ENCODE data around the gene GRHL1. TPM values are rescaled to one million over a fixed set of nuclear protein-coding genes. Genes with fewer than 3 reads are reported as not detected.

The GRHL1 gene
- total and polyA plus RNA-seq, 9 of the 15 experiments (the other 6 are each of a cell fraction or from before 2014, with no cell fraction given) = 1.7 to 6.1 (median 4.7) TPM

DNA sequence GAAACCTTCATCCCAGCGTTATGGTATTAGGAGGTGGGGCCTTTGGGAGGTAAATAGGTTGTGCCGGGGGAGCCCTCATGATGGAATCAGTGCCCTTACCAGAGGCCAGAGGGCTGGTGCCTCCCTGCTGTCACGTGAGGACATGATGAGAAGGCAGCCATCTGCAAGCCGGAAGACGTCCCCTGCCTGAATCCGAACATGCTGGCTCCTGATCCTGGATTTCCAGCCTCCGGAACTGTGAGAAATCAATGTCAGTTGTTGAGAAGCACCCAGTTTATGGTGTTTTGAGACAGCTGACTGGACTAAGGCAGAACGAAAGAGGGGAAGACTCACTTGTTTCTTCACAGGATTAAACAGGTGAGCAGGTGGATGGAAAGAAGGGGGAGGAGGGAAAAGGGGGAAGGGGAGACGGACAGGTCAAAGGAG lies 78.8 kb downstream of the GRHL1 start (continued):
- TF ChIP-seq, protein P1, sequence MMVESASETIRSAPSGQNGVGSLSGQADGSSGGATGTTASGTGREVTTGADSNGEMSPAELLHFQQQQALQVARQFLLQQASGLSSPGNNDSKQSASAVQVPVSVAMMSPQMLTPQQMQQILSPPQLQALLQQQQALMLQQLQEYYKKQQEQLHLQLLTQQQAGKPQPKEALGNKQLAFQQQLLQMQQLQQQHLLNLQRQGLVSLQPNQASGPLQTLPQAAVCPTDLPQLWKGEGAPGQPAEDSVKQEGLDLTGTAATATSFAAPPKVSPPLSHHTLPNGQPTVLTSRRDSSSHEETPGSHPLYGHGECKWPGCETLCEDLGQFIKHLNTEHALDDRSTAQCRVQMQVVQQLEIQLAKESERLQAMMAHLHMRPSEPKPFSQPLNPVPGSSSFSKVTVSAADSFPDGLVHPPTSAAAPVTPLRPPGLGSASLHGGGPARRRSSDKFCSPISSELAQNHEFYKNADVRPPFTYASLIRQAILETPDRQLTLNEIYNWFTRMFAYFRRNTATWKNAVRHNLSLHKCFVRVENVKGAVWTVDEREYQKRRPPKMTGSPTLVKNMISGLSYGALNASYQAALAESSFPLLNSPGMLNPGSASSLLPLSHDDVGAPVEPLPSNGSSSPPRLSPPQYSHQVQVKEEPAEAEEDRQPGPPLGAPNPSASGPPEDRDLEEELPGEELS (CRISPR knock-in tag; IDR thresholded peaks at IDR 0.05; ENCODE audit: borderline replicate concordance) = no peak
- TF ChIP-seq, protein P2, sequence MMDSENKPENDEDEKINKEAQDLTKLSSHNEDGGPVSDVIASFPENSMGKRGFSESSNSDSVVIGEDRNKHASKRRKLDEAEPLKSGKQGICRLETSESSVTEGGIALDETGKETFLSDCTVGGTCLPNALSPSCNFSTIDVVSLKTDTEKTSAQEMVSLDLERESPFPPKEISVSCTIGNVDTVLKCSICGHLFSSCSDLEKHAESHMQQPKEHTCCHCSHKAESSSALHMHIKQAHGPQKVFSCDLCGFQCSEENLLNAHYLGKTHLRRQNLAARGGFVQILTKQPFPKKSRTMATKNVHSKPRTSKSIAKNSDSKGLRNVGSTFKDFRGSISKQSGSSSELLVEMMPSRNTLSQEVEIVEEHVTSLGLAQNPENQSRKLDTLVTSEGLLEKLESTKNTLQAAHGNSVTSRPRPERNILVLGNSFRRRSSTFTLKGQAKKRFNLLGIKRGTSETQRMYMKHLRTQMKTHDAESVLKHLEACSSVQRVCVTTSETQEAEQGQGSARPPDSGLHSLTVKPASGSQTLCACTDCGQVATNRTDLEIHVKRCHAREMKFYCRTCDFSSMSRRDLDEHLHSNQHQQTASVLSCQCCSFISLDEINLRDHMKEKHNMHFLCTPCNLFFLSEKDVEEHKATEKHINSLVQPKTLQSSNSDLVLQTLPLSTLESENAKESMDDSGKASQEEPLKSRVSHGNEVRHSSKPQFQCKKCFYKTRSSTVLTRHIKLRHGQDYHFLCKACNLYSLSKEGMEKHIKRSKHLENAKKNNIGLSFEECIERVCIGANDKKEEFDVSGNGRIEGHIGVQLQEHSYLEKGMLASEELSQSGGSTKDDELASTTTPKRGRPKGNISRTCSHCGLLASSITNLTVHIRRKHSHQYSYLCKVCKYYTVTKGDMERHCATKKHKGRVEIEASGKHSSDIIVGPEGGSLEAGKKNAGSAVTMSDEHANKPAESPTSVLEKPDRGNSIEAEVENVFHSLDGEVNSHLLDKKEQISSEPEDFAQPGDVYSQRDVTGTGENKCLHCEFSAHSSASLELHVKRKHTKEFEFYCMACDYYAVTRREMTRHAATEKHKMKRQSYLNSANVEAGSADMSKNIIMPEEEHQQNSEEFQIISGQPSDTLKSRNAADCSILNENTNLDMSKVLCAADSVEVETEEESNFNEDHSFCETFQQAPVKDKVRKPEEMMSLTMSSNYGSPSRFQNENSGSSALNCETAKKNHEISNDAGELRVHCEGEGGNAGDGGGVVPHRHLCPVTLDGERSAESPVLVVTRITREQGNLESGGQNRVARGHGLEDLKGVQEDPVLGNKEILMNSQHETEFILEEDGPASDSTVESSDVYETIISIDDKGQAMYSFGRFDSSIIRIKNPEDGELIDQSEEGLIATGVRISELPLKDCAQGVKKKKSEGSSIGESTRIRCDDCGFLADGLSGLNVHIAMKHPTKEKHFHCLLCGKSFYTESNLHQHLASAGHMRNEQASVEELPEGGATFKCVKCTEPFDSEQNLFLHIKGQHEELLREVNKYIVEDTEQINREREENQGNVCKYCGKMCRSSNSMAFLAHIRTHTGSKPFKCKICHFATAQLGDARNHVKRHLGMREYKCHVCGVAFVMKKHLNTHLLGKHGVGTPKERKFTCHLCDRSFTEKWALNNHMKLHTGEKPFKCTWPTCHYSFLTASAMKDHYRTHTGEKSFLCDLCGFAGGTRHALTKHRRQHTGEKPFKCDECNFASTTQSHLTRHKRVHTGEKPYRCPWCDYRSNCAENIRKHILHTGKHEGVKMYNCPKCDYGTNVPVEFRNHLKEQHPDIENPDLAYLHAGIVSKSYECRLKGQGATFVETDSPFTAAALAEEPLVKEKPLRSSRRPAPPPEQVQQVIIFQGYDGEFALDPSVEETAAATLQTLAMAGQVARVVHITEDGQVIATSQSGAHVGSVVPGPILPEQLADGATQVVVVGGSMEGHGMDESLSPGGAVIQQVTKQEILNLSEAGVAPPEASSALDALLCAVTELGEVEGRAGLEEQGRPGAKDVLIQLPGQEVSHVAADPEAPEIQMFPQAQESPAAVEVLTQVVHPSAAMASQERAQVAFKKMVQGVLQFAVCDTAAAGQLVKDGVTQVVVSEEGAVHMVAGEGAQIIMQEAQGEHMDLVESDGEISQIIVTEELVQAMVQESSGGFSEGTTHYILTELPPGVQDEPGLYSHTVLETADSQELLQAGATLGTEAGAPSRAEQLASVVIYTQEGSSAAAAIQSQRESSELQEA (IDR thresholded peaks at IDR 0.05; ENCODE audit: low read depth) = no peak
- TF ChIP-seq, protein P3, sequence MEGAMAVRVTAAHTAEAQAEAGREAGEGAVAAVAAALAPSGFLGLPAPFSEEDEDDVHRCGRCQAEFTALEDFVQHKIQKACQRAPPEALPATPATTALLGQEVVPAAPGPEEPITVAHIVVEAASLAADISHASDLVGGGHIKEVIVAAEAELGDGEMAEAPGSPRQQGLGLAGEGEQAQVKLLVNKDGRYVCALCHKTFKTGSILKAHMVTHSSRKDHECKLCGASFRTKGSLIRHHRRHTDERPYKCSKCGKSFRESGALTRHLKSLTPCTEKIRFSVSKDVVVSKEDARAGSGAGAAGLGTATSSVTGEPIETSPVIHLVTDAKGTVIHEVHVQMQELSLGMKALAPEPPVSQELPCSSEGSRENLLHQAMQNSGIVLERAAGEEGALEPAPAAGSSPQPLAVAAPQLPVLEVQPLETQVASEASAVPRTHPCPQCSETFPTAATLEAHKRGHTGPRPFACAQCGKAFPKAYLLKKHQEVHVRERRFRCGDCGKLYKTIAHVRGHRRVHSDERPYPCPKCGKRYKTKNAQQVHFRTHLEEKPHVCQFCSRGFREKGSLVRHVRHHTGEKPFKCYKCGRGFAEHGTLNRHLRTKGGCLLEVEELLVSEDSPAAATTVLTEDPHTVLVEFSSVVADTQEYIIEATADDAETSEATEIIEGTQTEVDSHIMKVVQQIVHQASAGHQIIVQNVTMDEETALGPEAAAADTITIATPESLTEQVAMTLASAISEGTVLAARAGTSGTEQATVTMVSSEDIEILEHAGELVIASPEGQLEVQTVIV (CRISPR knock-in tag; IDR thresholded peaks at IDR 0.05; ENCODE audit: borderline replicate concordance) = no peak
- TF ChIP-seq TGIF2 (CRISPR knock-in tag; IDR thresholded peaks at IDR 0.05) = no peak
- TF ChIP-seq MEF2A (IDR thresholded peaks at IDR 0.05; ENCODE audit: control insufficient read depth, low read depth, low read length) = no peak
- no peak for TF ChIP-seq NUFIP1 (IDR thresholded peaks at IDR 0.05; ENCODE audit: partially characterized antibody)
- TF ChIP-seq KAT8 (IDR thresholded peaks at IDR 0.05; ENCODE audit: low read depth) = no peak
- TF ChIP-seq FOXJ3 (CRISPR knock-in tag; IDR thresholded peaks at IDR 0.05) = no peak
- TF ChIP-seq CCNT2 (IDR thresholded peaks at IDR 0.05; ENCODE audit: borderline replicate concordance, extremely low read depth, insufficient read length, low read depth, low read length) = no peak
- no peak for TF ChIP-seq ZNF699 (CRISPR knock-in tag; IDR thresholded peaks at IDR 0.05; ENCODE audit: insufficient replicate concordance)
- no peak for TF ChIP-seq ZNF263 (CRISPR knock-in tag; IDR thresholded peaks at IDR 0.05; ENCODE audit: borderline replicate concordance)
- TF ChIP-seq MTA1 (IDR thresholded peaks at IDR 0.05; ENCODE audit: borderline replicate concordance) = peak; percentile 52; the same call in 1 of the 2 replicates
- no peak for TF ChIP-seq MCM5 (IDR thresholded peaks at IDR 0.05; ENCODE audit: low read depth)
- no peak for TF ChIP-seq ZNF3 (CRISPR knock-in tag; IDR thresholded peaks at IDR 0.05)
- no peak for TF ChIP-seq CAMTA2 (CRISPR knock-in tag; conservative IDR thresholded peaks at IDR 0.05)
- no peak for TF ChIP-seq ILK (tag; IDR thresholded peaks at IDR 0.05; ENCODE audit: borderline replicate concordance, low read depth)

Data from K562 (cell line).